NCI-H1694 (cell line): ENCODE data around the gene TMEM123.

ENCODE experiments used
- DNase-seq: peaks from one replicate; lab custom pipeline; 2025; lab: John Stamatoyannopoulos, UW

Gene TMEM123

GRCh38 chr11:102422817-102423712 lies 29.5 kb downstream of the TMEM123 start:
- DNase-seq = no peak

DNA sequence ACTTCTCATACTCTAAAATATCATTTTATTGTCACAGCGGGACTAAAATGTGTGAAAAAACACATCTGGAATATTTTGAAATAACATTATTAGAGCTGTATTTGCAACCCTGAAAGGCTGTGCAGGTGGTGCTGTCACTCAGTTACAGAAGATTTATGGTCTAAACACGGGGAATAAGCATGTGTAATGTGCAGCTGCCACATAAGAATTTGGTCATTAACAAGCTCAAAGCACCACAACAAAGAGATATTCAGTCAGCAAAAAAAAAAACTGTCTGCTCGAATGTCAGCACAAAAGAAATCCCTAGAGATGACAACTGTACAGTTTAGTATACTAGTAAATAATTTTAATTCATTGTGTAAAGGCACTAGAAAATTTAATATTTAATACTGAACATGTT lies 31.3 kb downstream of the TMEM123 start:
- peak; percentile 48 for DNase-seq

- DNase-seq = no peak
Measured at GRCh38 chr11:102420547-102420946, 32.0 kb downstream of the TMEM123 start.

GRCh38 chr11:102419181-102419580 lies 33.4 kb downstream of the TMEM123 start:
- DNase-seq = no peak

- no peak for DNase-seq
Measured at GRCh38 chr11:102416976-102417375, 35.6 kb downstream of the TMEM123 start.

- no peak for DNase-seq
Measured at GRCh38 chr11:102415304-102415916, 37.2 kb downstream of the TMEM123 start.

- no peak for DNase-seq
Measured at GRCh38 chr11:102414559-102414958, 38.0 kb downstream of the TMEM123 start.

DNA sequence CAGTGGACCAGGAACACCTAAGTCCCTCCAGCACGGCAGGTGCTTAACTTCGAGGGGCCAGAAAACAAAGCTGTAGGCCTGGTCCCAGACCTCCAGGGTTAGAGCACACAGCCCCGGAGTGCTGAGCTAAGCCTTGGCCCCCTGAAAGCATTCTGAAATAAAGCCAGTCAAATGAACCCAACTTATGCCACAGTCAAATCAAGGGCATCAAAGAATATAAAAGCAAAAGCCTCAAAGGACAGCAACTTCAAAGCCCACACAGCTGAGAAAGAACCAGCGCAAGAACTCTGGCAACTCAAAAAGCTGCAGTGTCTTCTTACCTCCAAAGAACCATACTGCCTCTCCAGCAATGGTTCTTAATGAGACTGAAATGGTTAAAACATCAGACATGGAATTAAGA lies 39.1 kb downstream of the TMEM123 start:
- no peak for DNase-seq

GRCh38 chr11:102411142-102411541 lies 41.4 kb downstream of the TMEM123 start:
- no peak for DNase-seq

GRCh38 chr11:102410382-102410784 lies 42.2 kb downstream of the TMEM123 start:
- DNase-seq = no peak

DNA sequence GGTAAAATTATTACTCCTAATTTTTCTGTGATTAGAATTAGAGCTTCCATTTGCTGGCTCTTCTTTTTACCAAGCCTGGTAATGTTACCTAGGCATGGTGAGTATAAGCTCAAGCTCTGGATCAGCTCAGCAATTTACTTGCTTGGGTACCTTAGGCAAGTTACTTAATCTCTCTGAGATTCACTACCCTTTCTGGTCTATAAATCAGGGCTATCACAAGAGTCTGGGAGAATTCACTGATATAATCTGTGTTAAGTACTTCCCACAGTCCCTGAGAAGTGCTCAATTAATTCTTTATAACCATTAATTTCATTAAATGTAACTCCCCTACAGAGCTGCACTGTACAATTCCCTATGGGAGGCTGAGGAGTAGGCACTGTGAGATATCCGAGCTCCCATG lies 44.2 kb downstream of the TMEM123 start:
- DNase-seq = no peak

DNA sequence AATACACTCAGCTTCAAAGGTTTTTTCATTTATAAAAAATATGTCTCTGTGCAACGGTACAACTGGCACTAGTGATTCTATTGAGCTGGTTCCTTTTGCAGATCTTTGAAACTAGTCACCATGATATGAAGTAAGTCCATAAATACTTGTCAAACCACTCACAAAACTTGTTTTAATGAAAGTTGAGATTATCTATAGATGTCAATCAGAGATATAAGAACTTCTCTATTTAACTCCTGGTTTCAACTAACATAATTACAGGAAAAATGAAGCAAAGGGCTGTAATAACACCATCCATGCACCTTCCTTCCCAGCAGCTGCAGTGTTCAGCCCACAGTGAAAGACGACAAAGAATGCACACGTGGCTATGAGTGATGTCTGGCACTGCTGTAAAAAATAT lies 44.7 kb downstream of the TMEM123 start:
- DNase-seq = no peak

DNA sequence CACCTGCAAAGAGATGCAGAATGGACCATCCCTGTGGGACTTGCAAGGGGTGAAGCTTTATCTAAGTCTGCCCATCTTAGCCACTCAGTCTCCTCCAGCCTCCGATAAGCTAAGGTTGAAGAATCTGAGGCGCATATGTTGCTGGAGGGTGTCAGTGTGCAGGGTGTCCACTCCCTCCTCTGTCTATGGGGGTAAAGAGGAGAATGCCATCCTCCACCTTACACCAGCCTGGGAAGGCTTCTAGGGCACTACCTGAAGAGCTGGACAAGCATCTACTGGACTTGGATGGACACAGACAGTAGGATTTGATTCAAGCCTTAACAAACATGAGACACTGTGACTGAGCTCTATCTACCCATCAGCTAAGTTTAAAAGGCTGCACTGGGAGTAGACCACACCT lies 46.5 kb downstream of the TMEM123 start:
- DNase-seq = no peak

DNA sequence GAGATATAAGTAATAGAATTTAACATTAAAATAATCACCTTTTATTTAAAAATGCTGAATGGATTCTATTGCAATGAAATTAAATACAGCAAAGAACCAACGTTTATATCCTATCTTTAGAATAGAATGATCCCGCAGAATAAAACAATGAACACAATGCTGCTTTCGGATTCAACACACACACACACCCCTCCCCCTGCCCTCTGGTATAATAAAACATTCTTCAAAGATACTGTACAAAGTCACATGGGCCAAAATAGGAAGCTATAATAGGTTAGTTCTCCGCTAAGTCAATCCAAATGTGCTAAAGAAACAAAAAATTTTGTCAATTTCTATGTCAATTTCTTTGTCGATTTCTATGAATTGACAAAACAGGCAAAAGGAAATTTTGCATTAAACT lies 47.1 kb downstream of the TMEM123 start:
- DNase-seq = no peak

DNA sequence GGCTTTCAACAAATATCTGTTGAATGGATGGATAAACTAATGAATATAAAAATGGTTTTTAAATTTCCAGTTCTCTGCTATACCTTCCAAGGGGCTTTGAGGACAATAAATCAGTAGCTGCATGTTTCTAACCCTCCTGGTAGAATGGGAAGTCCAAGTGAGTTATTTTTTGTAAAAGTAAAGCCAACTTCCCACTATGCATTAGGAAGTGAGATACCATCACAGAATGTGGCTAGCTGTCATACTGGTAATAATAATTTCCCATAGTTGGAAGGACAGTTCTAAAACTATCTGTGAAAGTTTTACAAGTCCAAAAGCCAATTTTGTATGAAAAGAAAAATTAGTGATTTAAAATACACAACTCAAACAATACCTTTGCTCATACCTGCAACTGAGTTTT lies 50.0 kb downstream of the TMEM123 start:
- DNase-seq = no peak

DNA sequence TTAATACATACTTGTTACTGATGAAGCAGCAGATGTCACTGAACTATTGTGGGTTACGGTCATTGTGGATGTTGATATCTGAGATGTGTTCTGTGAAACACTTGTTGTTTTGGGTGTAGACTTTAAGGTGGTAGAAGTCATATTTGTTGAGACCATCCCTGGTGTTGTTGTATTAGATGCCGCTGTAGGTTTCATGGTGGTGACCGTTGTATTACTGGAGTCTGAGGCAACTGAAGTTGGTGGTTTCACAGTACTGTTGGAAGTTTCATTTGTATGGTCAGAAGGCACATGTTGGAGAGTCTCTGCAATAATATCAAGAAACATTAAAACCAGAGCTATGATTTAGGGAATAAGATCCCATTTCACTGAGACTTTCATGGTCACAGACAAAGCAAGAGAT lies 50.7 kb downstream of the TMEM123 start:
- no peak for DNase-seq

GRCh38 chr11:102400603-102401002 lies 52.0 kb downstream of the TMEM123 start:
- no peak for DNase-seq

DNA sequence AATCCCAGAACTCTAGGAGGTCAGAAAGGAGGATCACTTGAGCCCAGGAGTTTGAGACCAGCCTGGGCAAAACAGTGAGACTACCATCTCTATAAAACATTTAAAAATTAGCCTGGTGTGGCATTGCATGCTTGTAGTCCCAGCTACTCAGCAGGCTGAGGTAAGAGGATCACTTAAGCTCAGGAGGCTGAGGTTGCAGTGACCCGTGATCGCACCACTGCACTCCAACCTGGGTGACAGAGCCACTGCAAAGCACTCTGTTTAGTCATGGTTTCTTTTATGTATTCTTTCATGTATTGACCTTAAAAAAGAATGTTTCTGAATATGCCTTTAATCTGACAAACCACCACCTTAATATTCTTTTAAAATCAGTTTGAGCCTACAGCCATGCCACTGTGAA lies 53.4 kb downstream of the TMEM123 start:
- DNase-seq = no peak

GRCh38 chr11:102398297-102398696 lies 54.3 kb downstream of the TMEM123 start:
- no peak for DNase-seq

- no peak for DNase-seq
Measured at GRCh38 chr11:102396708-102397563, 55.6 kb downstream of the TMEM123 start.

DNA sequence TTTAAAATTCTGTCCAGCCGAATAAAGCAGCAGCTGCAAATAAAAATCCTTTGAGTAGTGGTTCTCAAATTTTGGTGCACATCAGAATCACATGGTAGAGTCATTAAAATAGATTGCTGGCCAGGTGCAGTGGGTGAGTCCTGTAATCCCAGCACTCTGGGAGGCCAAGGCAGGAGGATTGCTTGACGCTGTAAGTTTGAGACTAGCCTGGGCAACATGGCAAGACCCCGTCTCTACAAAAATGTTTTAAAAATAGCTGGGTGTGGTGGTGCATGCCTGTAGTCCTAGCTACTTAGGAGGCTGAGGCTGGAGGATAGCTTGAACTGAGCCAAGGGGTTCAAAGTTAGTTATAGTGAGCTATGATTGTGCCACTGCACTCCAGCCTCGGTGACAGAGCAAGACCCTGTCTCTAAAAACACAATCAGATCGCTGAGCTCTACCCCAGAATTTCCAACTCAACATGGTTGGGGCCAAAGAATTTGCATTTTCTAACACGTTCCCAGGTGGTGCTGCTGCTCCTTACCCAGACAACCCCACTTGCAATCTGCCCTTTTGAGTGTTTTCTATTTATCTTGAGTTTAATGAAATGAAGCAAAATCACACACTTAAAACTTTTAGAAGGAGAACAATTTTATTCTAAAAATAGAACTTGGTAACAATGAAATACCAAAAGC lies 56.7 kb downstream of the TMEM123 start:
- DNase-seq = no peak

DNA sequence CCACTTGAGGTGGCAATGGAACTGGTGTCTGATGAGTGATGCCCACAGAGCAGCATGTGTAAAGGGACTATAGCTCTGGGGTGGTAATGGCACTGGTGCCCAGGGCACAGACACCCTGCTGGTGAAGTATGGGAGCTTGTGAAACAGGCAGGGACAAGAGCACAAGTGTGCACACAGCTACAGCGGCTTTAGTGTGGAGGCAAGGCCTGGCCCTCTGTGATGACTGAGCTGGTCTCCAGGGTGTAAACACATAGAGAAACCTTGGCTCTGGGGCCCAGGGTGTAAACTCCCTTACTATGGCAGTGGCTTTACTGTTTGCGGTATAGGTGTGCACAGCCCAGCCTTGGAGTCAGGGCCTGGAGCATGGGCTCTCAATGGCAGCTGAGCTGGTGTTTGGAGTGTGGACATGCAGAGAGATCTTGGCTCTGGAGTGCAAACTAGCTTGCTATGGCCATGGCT lies 59.3 kb downstream of the TMEM123 start:
- DNase-seq = no peak
